Ramos (cell line): ENCODE data around the gene GNB1.

ENCODE experiments used
- in situ Hi-C: fragments of 300-500 bp; cut with MboI; formaldehyde crosslinking; loops from one replicate; pipeline ENCODE4 v1.14.3; 2022; ENCODE audit warnings: low sequenced_read_pairs; ENCODE audit not compliant: unreplicated experiment

GNB1 gene

DNA sequence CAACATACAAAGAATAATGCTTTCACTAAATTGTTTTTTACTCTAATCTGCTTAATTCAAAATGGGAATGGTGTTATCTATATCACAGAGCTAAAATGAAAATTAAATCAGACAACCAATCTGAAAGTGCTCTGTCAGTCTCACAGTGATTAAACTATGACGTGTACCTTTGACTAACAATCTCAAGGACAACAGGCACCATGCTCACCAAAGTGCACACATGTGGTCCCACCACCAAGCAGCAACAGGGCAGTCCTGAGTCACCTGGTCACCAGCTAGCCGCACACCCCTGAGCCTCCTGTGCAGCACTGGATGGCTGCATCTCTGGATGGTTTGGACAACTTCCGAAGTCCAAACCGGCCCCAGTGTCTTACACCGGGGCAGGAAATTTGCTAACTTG is 58.1 kb downstream of the GNB1 start:
- in situ Hi-C loops, result no loop called here

DNA sequence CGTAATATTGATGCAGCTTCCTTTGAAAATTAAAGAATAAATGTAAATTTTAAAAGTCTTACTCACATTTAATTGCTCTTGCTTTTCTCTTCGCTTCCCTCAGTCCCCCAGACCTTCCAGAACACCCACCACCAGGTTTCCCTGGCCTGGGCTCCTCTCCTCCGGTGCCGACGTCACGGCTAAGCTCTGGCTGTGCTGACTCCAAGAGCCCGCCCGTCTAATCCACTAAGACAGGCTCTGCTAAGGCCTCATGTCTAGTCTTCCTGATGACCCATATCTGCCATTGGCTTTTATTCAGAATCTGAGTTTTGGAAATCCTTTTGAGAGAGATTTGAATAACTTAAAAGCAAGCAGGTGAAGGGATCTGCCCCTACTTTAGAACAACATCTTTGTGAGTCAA is 58.7 kb downstream of the GNB1 start:
- in situ Hi-C loops, result no loop called here

DNA sequence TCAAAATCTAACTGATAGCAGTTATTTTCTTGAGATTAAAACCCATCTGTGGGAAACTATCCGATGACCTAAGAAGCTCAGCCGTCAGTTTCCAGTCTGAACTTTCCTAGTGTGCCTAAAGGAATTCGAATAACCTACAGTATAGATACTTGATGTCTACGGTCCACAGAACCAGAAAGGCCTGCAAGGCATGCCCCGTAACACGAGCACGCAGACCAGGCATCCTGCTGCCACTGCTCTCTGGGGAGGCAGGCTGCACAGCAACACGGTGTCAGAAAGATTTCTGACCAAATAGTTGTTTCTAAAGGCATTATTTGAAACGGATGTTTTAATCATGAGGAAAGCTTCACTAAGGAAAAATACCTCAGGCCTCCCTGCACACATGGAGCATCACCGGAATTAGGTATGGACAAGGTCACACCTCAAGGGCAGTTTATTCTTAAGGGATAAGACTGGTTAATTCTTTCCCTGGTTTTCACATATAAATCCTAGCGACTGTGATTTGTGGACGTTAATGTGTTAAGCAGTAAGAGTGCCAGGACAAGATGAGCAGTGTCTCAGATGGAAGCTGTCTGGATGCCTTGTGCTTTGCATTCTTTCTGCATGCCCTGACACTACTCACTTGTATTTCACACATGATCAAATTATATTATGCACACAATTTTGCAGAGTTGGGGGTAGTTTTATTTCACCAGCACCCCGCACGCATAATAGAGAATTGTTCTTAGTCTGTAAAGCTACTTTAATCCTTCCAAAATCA is 63.6 kb downstream of the GNB1 start:
- in situ Hi-C loops, result no loop called here

DNA sequence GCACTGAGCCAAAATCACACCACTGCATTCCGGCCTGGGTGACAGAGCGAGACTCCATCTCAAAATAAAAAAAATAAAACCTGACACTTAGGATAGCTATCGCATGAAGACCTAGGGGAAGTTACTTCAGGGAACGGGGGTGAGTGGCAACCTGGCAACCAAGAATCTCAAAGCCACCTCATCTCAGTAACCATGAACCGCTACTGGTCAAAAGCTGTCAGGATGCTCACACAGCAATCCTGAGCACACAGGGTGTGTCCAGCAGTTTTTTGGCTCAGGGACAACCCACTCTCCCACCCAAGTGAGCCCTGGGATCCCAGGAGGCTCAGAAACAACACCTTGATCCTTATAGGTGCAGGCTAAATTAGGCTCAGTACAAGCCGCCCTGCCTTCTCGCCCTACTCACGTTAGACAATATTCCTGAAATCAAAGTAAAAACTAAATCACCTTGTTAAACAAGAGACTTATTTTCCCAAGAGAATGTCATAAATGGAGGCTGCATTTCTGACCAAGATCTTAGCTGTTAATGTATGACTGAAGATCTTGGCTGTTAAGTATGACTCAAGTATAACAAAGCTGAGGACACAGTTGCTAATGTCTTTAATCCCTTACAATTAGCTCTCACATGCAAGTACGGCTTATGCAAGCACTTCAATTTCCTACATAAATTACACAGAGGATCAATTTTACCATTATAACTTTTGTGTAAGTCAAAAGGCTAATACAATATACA is 64.4 kb downstream of the GNB1 start:
- in situ Hi-C loops, result no loop called here

DNA sequence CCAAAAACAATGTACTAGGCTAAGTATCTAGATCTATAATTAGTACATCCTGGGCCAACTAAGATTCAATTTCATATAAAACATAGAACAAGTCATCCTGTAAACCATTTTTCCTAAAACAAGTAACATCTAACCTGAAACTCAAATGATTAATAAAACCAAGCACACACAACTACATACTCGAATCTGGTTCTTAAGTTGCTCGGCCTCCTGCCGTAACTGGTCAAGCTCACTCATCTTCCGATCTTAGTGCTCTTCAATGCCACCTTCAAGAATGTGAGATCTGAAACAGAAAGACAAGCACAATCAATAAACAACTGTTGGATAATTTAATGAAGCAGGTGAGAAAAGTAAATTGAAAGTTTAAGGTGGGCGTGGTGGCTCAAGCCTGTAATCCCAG is 65.7 kb downstream of the GNB1 start:
- in situ Hi-C loops, result no loop called here

DNA sequence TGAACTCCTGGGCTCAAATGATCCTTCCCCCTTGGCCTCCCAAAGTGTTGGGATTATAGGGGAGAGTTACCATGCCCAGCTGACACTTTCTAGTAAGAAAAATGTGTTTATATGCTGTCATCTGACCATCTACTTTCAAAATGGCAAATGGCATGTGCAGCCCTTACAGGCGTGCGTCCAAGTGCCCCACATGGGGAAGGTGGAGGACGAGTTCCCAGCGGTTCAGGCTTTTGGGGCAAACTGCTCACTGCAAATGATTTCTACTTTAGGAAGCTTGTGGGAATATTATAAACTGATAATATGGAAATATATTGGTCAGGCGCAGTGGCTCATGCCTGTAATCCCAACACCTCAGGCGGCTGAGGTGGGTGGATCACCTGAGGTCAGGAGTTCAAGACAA is 71.1 kb downstream of the GNB1 start:
- in situ Hi-C loops, result no loop called here

DNA sequence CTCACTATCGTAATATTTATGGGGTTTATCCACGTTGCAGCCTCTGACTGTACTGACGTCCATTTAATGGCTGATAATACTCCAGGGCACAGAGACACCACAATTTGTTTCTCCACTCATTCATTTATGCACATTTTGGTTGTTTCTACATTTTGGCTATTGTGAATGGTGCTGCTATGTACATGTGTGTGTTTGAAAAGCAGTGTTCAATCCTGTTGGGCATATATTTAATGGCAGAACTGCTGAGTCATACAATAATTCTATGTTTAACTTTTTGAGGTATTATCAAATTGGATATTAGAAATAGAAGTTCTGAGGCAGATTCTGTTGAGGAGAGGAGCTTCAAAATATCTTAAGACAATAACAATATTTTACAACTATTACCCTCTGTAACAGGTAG is 73.7 kb downstream of the GNB1 start:
- in situ Hi-C loops, result no loop called here

DNA sequence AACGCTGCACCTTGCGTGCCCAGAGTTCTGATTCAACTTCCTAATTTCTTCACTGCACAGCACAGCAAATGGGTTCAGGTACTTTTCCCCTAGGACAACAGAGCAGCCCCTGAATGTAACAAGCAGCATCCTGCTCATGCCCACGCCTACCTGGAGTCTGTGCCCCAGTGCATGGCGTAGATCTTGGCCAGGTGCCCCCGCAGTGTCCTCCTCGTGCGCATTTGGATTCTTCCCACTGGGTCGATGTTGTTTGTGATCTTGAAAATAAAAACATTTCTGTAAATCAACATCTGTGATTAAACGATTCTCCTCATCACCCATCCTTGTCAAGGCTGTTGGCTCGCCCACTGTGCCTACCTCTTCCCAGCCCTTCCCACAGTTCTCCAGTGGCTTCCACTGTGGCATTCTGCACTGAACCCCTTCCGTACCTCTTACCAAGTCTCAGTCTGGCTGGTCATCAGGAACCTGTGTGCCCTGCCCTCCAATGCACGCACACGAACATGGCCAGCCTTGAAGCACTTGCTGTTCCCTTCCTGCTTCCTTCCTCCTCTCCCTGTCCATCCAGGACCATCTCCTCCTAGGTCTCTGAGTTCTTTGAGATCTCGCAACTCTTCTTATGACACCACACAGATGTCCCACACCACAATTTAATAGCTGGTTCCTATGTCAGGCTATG is 75.1 kb downstream of the GNB1 start:
- in situ Hi-C loops, result no loop called here

DNA sequence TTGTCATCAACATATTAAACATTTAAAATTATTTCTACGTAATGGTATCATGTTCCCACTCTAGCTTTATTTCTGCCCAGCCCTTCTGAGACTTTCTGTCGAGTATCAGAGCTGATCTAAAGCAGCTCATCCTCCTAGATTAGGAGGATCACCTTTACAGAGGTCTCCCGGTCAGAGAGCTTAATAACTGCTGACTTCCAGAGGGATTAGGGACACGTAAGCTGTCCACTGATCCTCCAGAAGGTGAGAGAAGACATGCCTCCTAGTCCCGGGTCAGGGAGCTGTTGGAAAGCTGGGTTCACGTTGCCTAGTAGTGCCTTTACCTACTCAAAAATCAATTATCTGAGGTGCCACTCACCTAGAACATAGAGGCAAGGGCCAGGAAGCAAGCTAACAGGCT is 81.4 kb downstream of the GNB1 start:
- in situ Hi-C loops, result no loop called here

DNA sequence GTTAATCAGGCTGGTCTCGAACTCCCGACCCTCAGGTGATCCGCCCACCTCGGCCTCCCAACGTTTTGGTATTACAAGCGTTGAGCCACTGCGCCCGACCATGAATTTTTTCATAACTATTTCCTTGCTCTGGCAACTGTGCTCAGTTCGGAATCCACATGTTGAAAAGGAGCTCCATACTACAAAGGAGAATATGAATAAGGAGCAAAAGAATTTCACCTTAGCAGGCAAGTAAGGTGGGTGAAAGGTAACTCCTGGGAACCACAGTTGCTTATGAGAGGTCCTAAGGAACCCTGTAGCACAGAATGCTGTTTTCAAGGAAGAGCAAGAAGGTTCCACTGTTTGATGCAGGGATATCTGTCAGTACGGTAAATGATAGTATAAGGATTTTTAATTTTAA is 82.7 kb downstream of the GNB1 start:
- in situ Hi-C loops, result no loop called here

DNA sequence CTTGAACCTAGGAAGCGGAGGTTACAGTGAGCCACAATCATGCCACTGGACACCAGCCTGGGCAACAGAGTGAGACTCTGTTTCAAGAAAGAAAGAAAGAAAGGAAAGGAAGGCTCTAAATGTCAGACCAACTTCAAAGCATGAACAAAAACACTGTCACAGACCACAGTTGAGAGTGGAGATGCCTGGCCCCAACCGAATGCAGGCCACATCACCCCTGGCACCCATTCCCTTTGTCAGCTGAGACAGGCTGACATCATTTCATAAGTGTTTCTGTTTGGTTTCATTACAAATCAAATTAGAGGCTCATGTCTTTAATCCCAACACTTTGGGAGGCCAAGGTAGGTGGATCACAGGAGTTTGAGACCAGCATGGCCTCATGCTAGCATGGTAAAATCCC is 84.0 kb downstream of the GNB1 start:
- in situ Hi-C loops, result no loop called here

DNA sequence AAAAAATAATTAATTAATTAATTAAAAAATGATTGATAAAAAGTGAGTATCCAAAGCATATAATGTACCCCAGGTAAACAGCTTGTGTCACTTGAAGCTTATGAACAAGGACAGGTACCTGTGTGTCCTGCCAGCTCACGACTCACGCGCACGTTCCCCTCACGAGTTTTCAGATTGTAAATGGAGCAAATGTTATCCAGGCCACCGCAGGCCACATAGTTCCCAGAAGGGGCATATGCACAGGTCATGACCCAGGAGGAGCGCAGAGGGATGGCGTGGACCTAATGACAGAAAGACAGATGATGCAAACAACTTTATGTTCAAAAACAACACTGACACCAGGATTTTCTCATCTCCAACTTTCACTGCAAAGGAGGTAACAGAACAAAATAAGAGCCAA is 86.6 kb downstream of the GNB1 start:
- in situ Hi-C loops, result no loop called here

DNA sequence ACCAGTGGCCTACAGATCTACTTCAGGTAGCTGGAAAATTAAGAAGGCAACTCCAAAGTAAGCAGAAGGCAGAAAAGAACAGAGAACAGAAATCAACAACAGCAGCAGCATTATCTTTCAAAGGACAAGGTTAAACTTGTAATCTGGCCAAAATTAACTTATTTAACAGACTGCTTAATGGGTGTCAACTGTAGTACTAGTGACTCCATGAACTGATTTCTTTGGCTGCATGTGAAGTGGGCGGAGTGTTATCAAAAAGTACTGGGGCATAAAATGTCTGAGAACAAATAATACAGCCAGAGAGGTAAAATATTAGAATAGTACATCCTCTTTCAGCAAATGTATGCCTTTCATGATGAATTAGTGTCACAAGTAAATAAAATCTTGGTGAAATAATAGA is 88.0 kb downstream of the GNB1 start:
- in situ Hi-C loops, result no loop called here

DNA sequence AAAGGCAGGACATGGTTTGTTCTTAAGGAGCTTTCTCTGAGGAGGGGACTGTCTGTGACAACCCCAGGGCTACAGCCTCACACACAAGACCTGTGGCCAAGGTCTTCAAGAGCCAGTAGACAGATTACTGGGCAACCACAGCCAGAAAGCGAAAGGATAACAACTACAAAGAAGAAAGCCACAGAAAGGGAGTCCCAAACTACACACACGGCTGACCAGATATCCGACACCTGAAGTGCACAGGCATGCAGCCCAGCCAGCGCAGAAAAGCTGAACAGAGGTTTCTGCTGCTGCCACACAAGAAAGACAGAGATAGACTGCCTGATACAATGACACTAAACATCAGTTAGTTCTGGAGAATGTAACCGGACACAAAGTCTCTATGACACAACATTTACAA is 91.2 kb downstream of the GNB1 start:
- in situ Hi-C loops, result no loop called here

DNA sequence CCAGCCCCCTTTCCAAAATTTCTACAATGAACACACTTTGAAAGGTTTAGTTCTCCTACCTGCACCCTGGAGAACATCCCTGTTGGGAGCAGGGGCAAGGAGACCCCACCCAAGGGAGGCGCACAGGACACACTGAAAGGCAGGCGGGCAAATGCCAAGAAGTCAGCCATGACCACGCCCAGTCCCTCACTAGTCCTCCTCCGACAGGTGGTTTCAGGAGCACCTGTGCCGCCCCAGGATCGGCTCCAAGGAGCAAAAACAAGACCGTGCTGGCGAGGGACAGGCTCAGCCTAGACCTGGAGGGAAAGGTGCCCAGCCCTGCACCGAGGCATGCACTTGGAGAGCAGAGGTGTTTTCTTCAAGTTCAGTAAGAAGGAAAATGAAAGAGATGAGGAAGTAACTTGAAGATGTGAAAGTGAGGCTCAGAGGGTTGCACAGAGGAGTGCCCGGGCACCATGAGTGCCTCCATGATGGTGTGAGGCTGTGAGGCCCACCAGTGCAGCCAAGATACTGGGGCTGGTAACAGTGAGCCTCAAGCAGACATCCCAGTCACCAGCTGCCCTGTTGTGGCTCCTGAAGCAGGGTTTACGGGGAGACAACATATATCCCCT is 93.1 kb downstream of the GNB1 start:
- in situ Hi-C loops, result no loop called here

DNA sequence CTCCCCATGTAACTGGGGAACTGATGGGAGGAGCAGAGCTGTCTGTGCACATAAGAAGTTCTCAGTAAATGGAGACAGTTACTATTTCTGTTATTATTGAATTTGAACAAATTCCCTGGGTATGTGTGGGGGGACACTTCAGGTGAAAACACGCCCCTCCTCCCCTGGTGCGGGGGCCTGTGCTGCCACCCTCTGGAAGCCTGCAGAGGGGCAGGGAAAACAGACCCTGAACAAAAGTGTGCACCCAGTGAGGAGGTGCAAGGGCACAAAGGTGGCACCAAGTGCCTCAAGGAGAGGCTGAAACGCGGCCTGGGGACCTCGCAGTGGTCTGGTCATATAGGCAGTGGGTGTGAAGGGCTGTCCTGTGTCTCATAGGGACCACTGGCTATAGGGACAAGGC is 94.4 kb downstream of the GNB1 start:
- in situ Hi-C loops, result no loop called here

DNA sequence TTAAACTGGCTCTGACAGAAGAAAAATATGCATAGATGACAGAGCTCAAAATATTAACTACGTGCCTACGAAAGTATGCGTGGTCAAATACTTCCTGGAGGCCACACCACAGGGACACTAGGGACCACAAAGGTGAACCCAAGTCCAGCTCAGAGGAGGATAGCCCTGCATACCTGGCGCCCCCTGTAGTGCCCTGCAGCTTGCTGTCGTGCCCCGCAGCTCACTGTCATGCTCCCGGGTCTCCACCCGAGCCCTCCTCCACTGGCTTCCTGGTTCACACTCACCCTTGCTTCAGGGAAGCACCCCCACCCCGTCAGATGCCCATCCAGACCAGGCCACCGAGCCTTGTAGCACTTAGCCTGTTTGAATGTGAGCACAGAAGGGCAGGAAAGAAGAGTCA is 95.9 kb downstream of the GNB1 start:
- in situ Hi-C loops, result loop anchor here (5.0 kb wide), 1 partner anchor 107 kb away; no protein-coding TSS in a partner anchor

DNA sequence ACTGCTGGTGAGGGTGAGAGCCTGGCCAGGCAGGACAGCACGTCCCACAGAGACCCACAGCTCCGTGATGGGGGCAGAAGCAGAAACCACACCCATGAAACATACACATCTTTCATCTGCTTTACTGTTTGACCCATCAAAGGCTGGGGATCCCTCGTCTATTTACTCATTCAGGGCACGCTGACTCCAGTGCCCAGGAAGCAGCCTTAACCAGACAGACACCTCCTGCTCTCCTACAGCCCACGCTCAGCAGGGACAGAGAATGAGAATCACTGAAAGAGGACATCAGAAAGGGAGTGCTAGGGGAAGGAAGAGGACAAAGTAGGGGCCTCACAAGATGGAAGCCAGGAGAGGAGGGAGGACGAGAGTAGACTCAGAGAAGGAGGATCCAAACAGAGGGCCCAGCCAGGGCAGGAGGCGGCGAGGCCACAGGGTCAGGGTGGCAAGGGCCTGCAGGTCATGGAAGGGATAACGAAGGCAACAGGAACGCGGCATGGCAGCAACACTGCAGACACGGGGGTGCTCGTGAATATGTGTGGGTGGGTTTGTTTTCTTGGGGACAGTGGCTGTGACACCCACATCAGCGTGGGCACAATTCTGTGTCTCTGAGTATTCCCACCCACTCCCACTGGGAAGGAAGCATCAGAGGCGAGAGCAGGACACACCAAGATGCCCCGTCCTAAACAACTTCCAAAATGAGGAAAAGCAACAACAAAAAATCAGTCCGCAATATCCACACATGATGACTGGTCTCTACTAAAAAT is 97.2 kb downstream of the GNB1 start:
- in situ Hi-C loops, result loop anchor here (5.0 kb wide), 1 partner anchor 109 kb away; no protein-coding TSS in a partner anchor

DNA sequence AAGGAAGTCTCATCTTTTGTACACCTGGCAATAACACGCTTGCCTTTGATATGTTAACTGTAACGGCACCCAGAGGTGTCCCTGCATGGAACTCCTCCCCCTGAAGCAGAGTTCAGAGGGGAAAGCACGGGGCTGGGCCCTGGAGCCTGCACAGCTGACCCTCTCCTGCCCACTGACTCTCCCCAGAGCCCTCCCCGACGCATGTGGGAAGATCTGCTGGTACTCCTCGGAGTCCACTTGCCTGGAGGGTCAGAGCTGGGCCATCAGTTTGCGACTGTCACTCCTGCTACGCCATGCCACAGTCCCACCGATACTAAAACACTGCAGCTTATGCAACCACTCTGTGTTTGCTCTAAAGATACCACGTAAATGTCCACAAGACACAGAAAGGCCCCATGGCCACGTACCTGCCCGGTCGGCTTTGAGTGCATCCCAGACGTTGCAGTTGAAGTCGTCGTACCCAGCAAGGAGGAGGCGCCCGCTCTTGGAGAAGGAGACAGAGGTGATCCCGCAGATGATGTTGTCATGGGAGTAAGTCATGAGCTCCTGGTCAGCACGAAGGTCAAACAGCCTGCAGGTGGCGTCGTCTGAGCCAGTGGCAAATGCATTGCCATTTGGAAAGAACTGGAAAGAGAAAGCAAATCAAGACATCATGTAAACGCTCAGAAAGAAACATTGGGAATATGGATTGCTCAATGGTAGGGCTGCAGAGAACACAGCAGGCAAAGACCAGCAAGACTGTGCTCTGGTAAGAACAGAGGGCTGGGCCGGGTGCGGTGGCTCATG is 102.0 kb downstream of the GNB1 start:
- in situ Hi-C loops, result no loop called here
